ENCODE data around the gene MED22.
A peak's percentile ranks its signal among the peaks of the same experiment; 100 is the strongest.

MED22 gene

DNA sequence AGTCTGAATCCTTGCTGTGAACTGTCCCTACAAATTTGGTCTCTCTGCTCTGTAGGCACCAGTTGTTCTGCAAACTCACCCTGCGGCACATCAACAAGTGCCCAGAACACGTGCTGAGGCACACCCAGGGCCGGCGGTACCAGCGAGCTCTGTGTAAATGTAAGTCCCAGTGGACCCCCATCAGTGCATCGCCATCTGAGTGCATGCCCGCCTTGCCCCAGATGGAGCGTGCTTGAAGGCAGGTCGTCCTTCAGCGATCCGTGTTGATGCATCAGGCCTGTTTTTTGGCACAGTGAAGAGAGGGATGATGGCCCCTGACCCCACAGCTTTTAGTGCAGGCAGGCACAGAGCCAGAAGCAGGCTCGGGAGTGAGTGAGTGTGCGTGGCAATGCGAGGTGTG, 9.7 kb upstream of the MED22 start:
- Histone ChIP-seq H3K4me1 (ENCODE audit: control insufficient read depth, insufficient read depth, low read length, poor library complexity, severe bottlenecking) (peaks cover 19% of the 10 kb centered on the region), H3K27me3 (replicated peaks; ENCODE audit: control insufficient read depth, insufficient read depth, low read length, poor library complexity, severe bottlenecking) (no peaks in the 10 kb centered on the region), H3K36me3 (ENCODE audit: control insufficient read depth, insufficient read depth, low read length) (peaks cover 45% of the 10 kb centered on the region), H3K27ac (ENCODE audit: insufficient read depth, low read length, poor library complexity, severe bottlenecking) (peak overlapping the region; percentile 83), H3K9me3 (ENCODE audit: control insufficient read depth, low read length) (no peaks in the 10 kb centered on the region), H3K4me3 (ENCODE audit: insufficient read depth, low read depth, low read length, poor library complexity, severe bottlenecking) (no peak overlapping the region)
- DNase-seq: no peak

DNA sequence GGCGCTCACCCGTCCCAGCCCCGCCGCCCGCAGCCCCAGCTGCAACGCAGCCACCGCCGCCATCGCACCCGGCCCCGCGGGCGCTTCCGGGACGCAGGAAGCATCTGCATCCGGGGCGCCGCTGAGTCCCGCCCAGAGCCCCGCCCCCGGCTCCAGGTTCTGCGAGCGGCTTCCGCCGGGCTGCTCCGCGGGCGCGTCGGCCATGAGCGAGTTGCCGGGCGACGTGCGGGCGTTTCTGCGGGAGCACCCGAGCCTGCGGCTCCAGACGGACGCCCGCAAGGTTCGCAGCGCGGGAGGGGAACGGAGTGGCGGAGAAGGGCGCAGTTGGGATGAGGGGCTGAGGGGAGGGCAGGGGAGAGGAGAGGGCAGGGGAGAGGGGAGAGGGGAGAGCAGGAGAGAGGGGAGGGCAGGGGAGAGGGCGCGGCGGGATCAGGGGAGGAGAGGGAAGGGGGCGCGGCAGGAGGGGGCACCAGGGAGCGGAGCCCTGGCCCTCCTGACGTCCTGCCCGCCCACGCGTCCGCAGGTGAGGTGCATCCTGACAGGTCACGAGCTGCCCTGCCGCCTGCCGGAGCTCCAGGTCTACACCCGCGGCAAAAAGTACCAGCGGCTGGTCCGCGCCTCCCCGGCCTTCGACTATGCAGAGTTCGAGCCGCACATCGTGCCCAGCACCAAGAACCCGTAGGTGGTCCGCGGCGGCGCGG, 8.6 kb upstream of the MED22 start, which contains the start of the genes SURF1 and SURF2:
Gene SURF1 (minus strand): TSS at position 97 of the 701 bp plus-strand sequence. CDS start 34 bp downstream, at position 63.
Gene SURF2 (plus strand): TSS at position 160 of the 701 bp plus-strand sequence. CDS start 43 bp downstream, at position 203.
- Histone ChIP-seq H3K4me3 (ENCODE audit: insufficient read depth, low read depth, low read length, poor library complexity, severe bottlenecking) (peak within 1 kb of the TSS; percentile 85), H3K36me3 (ENCODE audit: control insufficient read depth, insufficient read depth, low read length) (peaks cover 45% of the 10 kb centered on the region), H3K4me1 (ENCODE audit: control insufficient read depth, insufficient read depth, low read length, poor library complexity, severe bottlenecking) (peaks cover 19% of the 10 kb centered on the region), H3K27ac (ENCODE audit: insufficient read depth, low read length, poor library complexity, severe bottlenecking) (peak within 1 kb of the TSS; percentile 83), H3K9me3 (ENCODE audit: control insufficient read depth, low read length) (no peaks in the 10 kb centered on the region), H3K27me3 (replicated peaks; ENCODE audit: control insufficient read depth, insufficient read depth, low read length, poor library complexity, severe bottlenecking) (no peaks in the 10 kb centered on the region)
- DNase-seq: peak; percentile 78 to 83 (median 79)

DNA sequence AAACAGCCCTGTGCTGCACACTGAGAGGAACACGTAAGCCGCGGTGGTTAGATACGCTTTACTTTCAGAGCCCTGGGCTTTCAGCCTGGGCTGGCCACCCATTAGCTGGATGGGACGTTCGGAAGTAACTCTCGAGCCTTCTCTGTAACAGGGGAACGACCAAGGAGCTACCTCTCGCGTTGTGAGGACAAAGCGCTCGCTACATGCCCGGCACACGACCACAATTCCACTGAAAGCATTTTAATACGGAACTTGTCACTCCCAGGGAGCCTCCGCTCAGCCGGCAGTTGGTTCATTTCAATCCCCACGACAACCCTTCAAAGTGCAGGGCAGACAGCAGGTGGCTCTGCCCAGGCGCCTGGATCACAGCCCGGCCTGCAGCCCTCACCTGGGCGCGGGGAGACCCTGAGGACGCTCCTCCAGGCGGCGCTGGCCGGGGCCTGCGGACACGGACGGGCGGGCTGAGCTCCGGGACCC, 8.0 kb upstream of the MED22 start:
- H3K27ac ChIP-seq (ENCODE audit: insufficient read depth, low read length, poor library complexity, severe bottlenecking): peak overlapping the region; percentile 68
- peaks cover 45% of the 10 kb centered on the region for H3K36me3 ChIP-seq (ENCODE audit: control insufficient read depth, insufficient read depth, low read length)
- no peaks in the 10 kb centered on the region for H3K9me3 ChIP-seq (ENCODE audit: control insufficient read depth, low read length)
- H3K4me3 ChIP-seq (ENCODE audit: insufficient read depth, low read depth, low read length, poor library complexity, severe bottlenecking): peak overlapping the region; percentile 85
- no peak for DNase-seq
- no peaks in the 10 kb centered on the region for H3K27me3 ChIP-seq (replicated peaks; ENCODE audit: control insufficient read depth, insufficient read depth, low read length, poor library complexity, severe bottlenecking)
- peaks cover 19% of the 10 kb centered on the region for H3K4me1 ChIP-seq (ENCODE audit: control insufficient read depth, insufficient read depth, low read length, poor library complexity, severe bottlenecking)

DNA sequence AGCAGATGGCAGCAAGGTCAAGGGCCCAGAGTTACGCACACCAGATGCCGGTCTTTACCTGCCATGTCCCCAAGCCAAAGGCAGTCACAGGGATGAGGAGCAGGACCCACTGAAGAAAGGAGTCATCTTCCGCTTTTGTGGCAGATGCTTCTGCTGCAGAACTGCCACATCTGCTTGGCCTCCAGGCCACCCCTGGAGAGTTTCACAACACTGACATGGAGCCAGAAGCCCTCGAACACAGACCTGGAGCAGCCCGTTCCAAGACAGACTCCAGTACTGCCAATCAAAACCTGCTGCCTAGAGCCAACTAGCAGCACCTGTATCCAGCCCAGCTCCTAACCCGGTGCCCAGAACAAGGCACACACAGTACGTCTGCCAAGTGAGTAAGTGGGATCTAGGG, 6.8 kb upstream of the MED22 start:
- H3K4me3 ChIP-seq (ENCODE audit: insufficient read depth, low read depth, low read length, poor library complexity, severe bottlenecking): no peak overlapping the region
- no peak overlapping the region for H3K27ac ChIP-seq (ENCODE audit: insufficient read depth, low read length, poor library complexity, severe bottlenecking)
- H3K36me3 ChIP-seq (ENCODE audit: control insufficient read depth, insufficient read depth, low read length): peaks cover 45% of the 10 kb centered on the region
- peaks cover 19% of the 10 kb centered on the region for H3K4me1 ChIP-seq (ENCODE audit: control insufficient read depth, insufficient read depth, low read length, poor library complexity, severe bottlenecking)
- DNase-seq: no peak
- no peaks in the 10 kb centered on the region for H3K27me3 ChIP-seq (replicated peaks; ENCODE audit: control insufficient read depth, insufficient read depth, low read length, poor library complexity, severe bottlenecking)
- no peaks in the 10 kb centered on the region for H3K9me3 ChIP-seq (ENCODE audit: control insufficient read depth, low read length)

GRCh38 chr9:133353548-133353947, 5.6 kb upstream of the MED22 start:
- no peak for DNase-seq
- Histone ChIP-seq H3K4me1 (ENCODE audit: control insufficient read depth, insufficient read depth, low read length, poor library complexity, severe bottlenecking) (peaks cover 24% of the 10 kb centered on the region), H3K36me3 (ENCODE audit: control insufficient read depth, insufficient read depth, low read length) (peaks cover 42% of the 10 kb centered on the region)

DNA sequence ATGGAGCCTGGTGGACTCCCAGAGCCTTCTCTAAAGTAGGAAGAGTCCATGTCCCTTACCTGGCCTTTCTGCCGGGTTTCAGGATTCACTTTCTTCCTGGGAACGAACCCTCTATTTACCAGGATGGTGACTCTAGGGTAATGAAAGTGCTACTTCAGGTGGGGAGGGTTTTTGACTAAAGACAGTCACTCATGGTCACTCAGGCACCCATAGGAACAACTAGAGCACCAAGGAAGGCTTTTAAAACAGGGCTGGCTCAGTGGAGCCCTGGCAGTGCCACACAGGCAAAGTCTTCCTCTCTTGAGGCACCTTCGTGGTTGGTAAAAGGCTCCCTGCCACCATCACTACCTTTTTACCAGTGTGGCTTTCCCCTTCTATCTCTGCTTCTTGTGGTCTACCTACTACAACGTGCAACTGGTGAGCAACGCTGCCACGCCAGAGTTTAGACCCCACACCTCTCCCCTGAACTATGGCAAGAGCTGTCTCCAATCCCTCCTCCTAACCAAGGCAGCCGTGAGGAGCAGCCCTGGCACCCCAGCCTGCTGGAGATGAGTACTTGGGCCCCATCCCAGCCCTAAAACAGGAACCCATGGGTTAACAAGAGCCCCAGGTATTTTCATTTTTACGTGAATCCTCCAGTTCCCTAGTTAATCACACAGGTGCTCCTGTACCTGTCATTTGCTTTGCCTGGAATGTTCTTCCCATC, 4.9 kb upstream of the MED22 start:
- Histone ChIP-seq H3K27ac (ENCODE audit: insufficient read depth, low read length, poor library complexity, severe bottlenecking) (no peak overlapping the region), H3K4me1 (ENCODE audit: control insufficient read depth, insufficient read depth, low read length, poor library complexity, severe bottlenecking) (peaks cover 22% of the 10 kb centered on the region), H3K36me3 (ENCODE audit: control insufficient read depth, insufficient read depth, low read length) (peaks cover 42% of the 10 kb centered on the region), H3K4me3 (ENCODE audit: insufficient read depth, low read depth, low read length, poor library complexity, severe bottlenecking) (no peak overlapping the region), H3K9me3 (ENCODE audit: control insufficient read depth, low read length) (no peaks in the 10 kb centered on the region), H3K27me3 (replicated peaks; ENCODE audit: control insufficient read depth, insufficient read depth, low read length, poor library complexity, severe bottlenecking) (no peaks in the 10 kb centered on the region)
- no peak for DNase-seq

More at GRCh38 chr9:133353548-133353947, 5.6 kb upstream of the MED22 start:
- H3K27me3 ChIP-seq (replicated peaks; ENCODE audit: control insufficient read depth, insufficient read depth, low read length, poor library complexity, severe bottlenecking): no peaks in the 10 kb centered on the region
- no peak overlapping the region for H3K27ac ChIP-seq (ENCODE audit: insufficient read depth, low read length, poor library complexity, severe bottlenecking)
- no peaks in the 10 kb centered on the region for H3K9me3 ChIP-seq (ENCODE audit: control insufficient read depth, low read length)
- no peak overlapping the region for H3K4me3 ChIP-seq (ENCODE audit: insufficient read depth, low read depth, low read length, poor library complexity, severe bottlenecking)

- peaks cover 18% of the 10 kb centered on the region for H3K4me1 ChIP-seq (ENCODE audit: control insufficient read depth, insufficient read depth, low read length, poor library complexity, severe bottlenecking)
- no peaks in the 10 kb centered on the region for H3K9me3 ChIP-seq (ENCODE audit: control insufficient read depth, low read length)
- H3K27me3 ChIP-seq (replicated peaks; ENCODE audit: control insufficient read depth, insufficient read depth, low read length, poor library complexity, severe bottlenecking): no peaks in the 10 kb centered on the region
- H3K36me3 ChIP-seq (ENCODE audit: control insufficient read depth, insufficient read depth, low read length): peaks cover 42% of the 10 kb centered on the region
- H3K4me3 ChIP-seq (ENCODE audit: insufficient read depth, low read depth, low read length, poor library complexity, severe bottlenecking): no peak overlapping the region
- no peak overlapping the region for H3K27ac ChIP-seq (ENCODE audit: insufficient read depth, low read length, poor library complexity, severe bottlenecking)
- no peak for DNase-seq
Measured at GRCh38 chr9:133351908-133352634, 4.1 kb upstream of the MED22 start.

GRCh38 chr9:133351526-133351907, 3.6 kb upstream of the MED22 start:
- Histone ChIP-seq H3K27me3 (replicated peaks; ENCODE audit: control insufficient read depth, insufficient read depth, low read length, poor library complexity, severe bottlenecking) (no peaks in the 10 kb centered on the region), H3K27ac (ENCODE audit: insufficient read depth, low read length, poor library complexity, severe bottlenecking) (no peak overlapping the region), H3K36me3 (ENCODE audit: control insufficient read depth, insufficient read depth, low read length) (peaks cover 42% of the 10 kb centered on the region), H3K4me3 (ENCODE audit: insufficient read depth, low read depth, low read length, poor library complexity, severe bottlenecking) (no peak overlapping the region), H3K4me1 (ENCODE audit: control insufficient read depth, insufficient read depth, low read length, poor library complexity, severe bottlenecking) (peaks cover 21% of the 10 kb centered on the region), H3K9me3 (ENCODE audit: control insufficient read depth, low read length) (no peaks in the 10 kb centered on the region)
- no peak for DNase-seq

DNA sequence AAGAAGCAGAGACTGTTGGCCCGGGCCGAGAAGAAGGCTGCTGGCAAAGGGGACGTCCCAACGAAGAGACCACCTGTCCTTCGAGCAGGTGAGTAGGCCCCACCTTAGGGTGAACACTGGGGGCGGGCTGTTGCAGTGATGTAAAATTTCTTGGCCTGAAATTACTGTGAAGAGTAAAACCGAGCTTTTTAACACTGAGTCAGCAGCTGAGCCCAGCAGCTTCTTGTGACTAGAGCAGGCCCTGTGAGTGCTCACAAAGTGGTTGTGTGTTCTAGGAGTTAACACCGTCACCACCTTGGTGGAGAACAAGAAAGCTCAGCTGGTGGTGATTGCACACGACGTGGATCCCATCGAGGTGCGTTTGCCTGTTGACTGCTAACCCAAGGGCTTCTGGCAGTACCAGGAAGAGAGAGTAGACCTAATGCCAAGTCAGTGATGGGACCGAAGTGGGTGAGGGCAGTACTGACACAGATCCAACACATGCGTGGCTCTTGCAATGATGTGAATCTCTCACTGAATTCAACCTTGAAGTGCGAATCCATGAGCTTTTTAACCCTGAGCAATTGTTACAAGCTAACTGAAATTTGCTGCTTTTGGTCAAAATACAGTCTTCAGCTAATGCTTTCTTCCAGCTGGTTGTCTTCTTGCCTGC, 2.2 kb upstream of the MED22 start:
- peak overlapping the region; percentile 93 for H3K27ac ChIP-seq (ENCODE audit: insufficient read depth, low read length, poor library complexity, severe bottlenecking)

More for the DNA sequence above, 2.2 kb upstream of the MED22 start:
- Histone ChIP-seq H3K36me3 (ENCODE audit: control insufficient read depth, insufficient read depth, low read length) (peaks cover 46% of the 10 kb centered on the region), H3K4me1 (ENCODE audit: control insufficient read depth, insufficient read depth, low read length, poor library complexity, severe bottlenecking) (peaks cover 18% of the 10 kb centered on the region), H3K9me3 (ENCODE audit: control insufficient read depth, low read length) (no peaks in the 10 kb centered on the region), H3K4me3 (ENCODE audit: insufficient read depth, low read depth, low read length, poor library complexity, severe bottlenecking) (no peak overlapping the region), H3K27me3 (replicated peaks; ENCODE audit: control insufficient read depth, insufficient read depth, low read length, poor library complexity, severe bottlenecking) (no peaks in the 10 kb centered on the region)
- no peak for DNase-seq
